ENCODE results near the gene TENM4. TPM values are rescaled to one million over a fixed set of nuclear protein-coding genes. Genes with fewer than 3 reads are reported as not detected.

The TENM4 gene
- total RNA-seq, 1 donor from 2014 or later: 117 TPM

- no peaks in the 10 kb centered on the region for H3K27me3 Mint-ChIP-seq
- H3K4me3 Mint-ChIP-seq (ENCODE audit: low read depth): no peak overlapping the region
Observed at GRCh38 chr11:79352349-79352703, 88.5 kb downstream of the TENM4 start.

GRCh38 chr11:79348976-79349682 is 91.7 kb downstream of the TENM4 start:
- no peak overlapping the region for H3K4me3 Mint-ChIP-seq (ENCODE audit: low read depth)
- DNase-seq (ENCODE audit: low spot score, unreplicated experiment): no peak
- no peak for TF ChIP-seq CTCF (IDR thresholded peaks at IDR 0.05; ENCODE audit: unreplicated experiment)
- no peaks in the 10 kb centered on the region for H3K36me3 Mint-ChIP-seq (ENCODE audit: insufficient read depth)
- no peak overlapping the region for H3K27ac Mint-ChIP-seq
- H3K9me3 Mint-ChIP-seq (ENCODE audit: low read depth): no peaks in the 10 kb centered on the region
- H3K4me1 Mint-ChIP-seq (ENCODE audit: low read depth): peaks cover 13% of the 10 kb centered on the region
- no peaks in the 10 kb centered on the region for H3K27me3 Mint-ChIP-seq

More at GRCh38 chr11:79352349-79352703, 88.5 kb downstream of the TENM4 start:
- H3K27ac Mint-ChIP-seq: no peak overlapping the region
- peaks cover 14% of the 10 kb centered on the region for H3K4me1 Mint-ChIP-seq (ENCODE audit: low read depth)
- DNase-seq (ENCODE audit: low spot score, unreplicated experiment): no peak
- no peak for TF ChIP-seq CTCF (IDR thresholded peaks at IDR 0.05; ENCODE audit: unreplicated experiment)
- H3K9me3 Mint-ChIP-seq (ENCODE audit: low read depth): no peaks in the 10 kb centered on the region
- no peaks in the 10 kb centered on the region for H3K36me3 Mint-ChIP-seq (ENCODE audit: insufficient read depth)

- H3K36me3 Mint-ChIP-seq (ENCODE audit: insufficient read depth): no peaks in the 10 kb centered on the region
- no peak overlapping the region for H3K4me3 Mint-ChIP-seq (ENCODE audit: low read depth)
- H3K27me3 Mint-ChIP-seq: no peaks in the 10 kb centered on the region
- peaks cover 2% of the 10 kb centered on the region for H3K4me1 Mint-ChIP-seq (ENCODE audit: low read depth)
- no peaks in the 10 kb centered on the region for H3K9me3 Mint-ChIP-seq (ENCODE audit: low read depth)
- no peak for TF ChIP-seq CTCF (IDR thresholded peaks at IDR 0.05; ENCODE audit: unreplicated experiment)
- no peak for DNase-seq (ENCODE audit: low spot score, unreplicated experiment)
- no peak overlapping the region for H3K27ac Mint-ChIP-seq
Observed at GRCh38 chr11:79346021-79346420, 94.8 kb downstream of the TENM4 start.

- peaks cover 2% of the 10 kb centered on the region for H3K4me1 Mint-ChIP-seq (ENCODE audit: low read depth)
- no peak for DNase-seq (ENCODE audit: low spot score, unreplicated experiment)
- no peaks in the 10 kb centered on the region for H3K27me3 Mint-ChIP-seq
- no peak for TF ChIP-seq CTCF (IDR thresholded peaks at IDR 0.05; ENCODE audit: unreplicated experiment)
- no peak overlapping the region for H3K4me3 Mint-ChIP-seq (ENCODE audit: low read depth)
- no peaks in the 10 kb centered on the region for H3K9me3 Mint-ChIP-seq (ENCODE audit: low read depth)
- no peaks in the 10 kb centered on the region for H3K36me3 Mint-ChIP-seq (ENCODE audit: insufficient read depth)
- H3K27ac Mint-ChIP-seq: no peak overlapping the region
Observed at GRCh38 chr11:79344753-79345294, 96.0 kb downstream of the TENM4 start.

GRCh38 chr11:79342686-79343085 is 98.1 kb downstream of the TENM4 start:
- no peak for TF ChIP-seq CTCF (IDR thresholded peaks at IDR 0.05; ENCODE audit: unreplicated experiment)
- no peaks in the 10 kb centered on the region for H3K36me3 Mint-ChIP-seq (ENCODE audit: insufficient read depth)

More at GRCh38 chr11:79342686-79343085, 98.1 kb downstream of the TENM4 start:
- H3K9me3 Mint-ChIP-seq (ENCODE audit: low read depth): no peaks in the 10 kb centered on the region
- no peaks in the 10 kb centered on the region for H3K27me3 Mint-ChIP-seq
- no peak overlapping the region for H3K4me3 Mint-ChIP-seq (ENCODE audit: low read depth)
- DNase-seq (ENCODE audit: low spot score, unreplicated experiment): no peak
- peaks cover 2% of the 10 kb centered on the region for H3K4me1 Mint-ChIP-seq (ENCODE audit: low read depth)
- H3K27ac Mint-ChIP-seq: no peak overlapping the region

All from progenitor cell of endocrine pancreas (in vitro differentiated cells).